GM15510 (cell line): Measurements from ENCODE around the gene IL17REL.

Experiments used
- POLR2A ChIP-seq: IDR thresholded peaks from 3 replicates; pipeline ENCODE4 v1.6.1; 2011; ENCODE audit warnings: borderline replicate concordance; ENCODE audit not compliant: insufficient read length; ENCODE audit errors: extremely low read depth

Gene IL17REL

DNA sequence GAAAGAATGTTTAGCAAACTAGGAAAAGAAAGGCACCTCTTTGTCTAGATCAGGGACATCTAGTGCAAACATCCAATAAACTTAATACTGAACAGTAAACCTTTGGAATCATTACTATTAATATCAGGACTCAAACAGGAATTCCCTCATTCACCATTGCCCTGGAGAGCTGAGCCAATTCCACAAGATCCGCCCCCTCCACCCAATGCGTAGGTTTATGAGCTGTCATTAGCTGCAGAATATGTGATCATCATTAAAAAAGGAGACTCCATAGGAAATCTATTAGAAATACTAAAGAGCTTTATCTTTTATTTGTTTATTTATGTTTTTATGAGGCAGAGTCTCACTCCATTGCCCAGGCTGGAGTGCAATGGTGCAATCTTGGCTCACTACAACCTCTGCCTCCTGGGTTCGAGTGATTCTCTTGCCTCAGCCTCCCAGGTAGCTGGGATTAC is 5.5 kb downstream of the IL17REL start:
- no peak for TF ChIP-seq POLR2A

DNA sequence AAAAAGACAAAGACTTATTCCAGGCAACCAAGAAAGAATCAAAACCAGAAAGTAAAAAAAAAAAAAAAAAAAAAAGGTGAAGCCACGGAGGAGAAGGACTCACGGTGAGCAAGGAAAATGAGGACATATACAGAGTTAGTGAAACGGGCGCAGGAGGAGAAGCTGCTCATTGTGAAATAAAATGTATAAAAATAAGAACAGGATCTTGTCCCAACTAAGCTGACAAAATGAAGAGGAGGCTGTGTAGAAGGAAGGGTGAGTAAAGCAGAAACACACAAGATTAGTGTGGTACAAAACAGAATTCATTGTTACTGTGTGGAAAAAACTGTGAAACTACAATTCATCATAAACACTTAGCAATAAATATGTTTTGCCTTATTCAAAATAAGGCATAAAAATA is 7.6 kb downstream of the IL17REL start:
- TF ChIP-seq POLR2A, result no peak

DNA sequence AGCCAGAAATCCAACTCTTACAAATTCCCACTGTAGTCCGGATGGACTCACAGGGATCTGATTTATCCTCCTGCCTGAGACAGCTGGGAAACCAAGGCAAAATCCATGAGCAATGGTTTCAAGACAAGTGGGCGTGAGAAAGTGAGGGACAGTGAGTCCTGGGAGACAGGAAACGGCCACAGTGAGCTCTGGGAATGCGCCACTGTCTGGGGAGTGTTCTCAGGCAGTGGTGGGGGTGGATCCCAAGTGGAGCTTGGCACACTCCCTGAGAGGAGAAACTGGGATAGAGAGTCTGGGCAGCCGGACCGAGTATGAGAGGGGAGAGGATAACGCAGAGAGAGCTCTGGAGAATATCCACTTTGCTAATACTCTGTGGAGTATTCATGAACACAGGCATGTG is 9.8 kb downstream of the IL17REL start:
- no peak for TF ChIP-seq POLR2A

DNA sequence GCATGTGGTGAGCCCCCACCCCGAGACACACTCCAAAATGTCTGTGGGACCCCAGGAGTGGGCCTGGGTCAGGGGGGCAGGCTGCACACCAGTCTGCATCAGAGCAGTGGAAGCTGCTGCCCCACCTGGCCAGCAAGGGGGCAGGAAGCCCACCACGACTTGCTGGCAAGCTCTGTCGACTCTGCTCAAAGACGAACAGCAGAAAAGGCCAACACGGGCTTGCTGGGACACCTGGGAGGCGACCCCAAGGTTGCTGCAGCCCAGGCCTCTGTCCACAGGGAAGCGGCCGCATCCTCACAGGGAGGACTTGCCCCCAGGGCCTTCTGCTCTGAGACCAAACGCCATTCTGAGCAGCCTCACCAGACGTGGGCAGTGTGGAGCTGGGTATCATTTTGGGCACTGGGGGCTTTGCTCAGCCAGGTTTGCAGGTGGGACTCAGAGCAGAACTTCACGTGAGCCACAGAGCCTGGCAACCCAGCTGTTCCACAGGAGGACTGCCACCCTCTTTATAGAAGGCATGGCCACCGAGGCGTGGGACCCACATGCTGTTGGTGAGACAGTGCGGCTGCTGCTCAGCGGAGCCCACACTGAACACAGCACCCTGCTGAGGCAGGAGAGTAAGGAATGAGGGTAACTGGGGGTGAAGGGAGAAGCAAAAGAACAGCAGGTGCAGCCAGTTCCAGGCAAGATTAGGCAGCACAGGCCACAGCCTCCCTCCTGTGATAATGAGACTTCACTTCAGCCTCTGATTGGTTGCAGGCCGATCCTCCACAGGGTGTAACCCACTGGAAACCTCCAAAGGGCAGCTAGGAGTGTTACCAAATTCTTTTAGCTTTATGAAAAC is 11.0 kb downstream of the IL17REL start:
- TF ChIP-seq POLR2A, result no peak

DNA sequence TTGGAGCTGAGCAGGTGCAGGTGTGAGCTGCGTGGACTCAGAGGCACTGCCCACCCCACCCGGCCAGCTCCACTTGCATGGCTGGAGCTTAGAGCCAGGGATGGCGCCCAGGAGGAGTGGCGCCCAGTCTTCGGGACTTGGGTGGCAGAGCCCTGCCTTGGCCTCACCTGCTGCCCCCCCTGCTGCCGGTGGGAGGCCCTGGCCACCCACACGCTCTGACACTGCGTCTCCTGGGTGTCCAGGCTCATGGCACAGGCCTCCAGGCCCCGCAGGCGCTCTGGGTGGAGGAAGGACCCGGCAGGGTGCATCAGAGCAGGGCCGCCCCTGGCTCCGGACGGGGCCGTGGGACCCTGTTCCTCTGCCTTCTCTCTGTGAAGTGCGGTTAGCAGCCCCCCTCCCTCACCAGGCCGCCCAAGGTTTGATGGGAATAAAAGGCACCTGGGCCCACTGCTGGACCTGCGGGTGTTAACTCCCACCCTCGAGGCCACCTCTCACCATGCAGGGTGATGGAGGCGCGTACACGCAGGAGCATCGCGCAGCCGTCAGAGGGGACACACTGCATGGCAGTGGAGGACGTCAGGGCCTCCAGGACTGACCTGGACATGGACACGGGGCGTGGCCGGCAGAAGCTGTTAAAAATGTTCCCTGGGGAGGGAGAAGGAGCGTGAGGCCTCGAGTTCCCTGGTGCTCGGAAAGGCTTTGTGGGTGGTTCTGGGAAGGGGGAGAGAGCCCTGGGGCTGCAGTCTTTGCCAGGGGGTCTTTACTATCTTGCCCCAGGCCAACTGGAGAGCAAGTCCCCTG is 11.8 kb downstream of the IL17REL start:
- no peak for TF ChIP-seq POLR2A

DNA sequence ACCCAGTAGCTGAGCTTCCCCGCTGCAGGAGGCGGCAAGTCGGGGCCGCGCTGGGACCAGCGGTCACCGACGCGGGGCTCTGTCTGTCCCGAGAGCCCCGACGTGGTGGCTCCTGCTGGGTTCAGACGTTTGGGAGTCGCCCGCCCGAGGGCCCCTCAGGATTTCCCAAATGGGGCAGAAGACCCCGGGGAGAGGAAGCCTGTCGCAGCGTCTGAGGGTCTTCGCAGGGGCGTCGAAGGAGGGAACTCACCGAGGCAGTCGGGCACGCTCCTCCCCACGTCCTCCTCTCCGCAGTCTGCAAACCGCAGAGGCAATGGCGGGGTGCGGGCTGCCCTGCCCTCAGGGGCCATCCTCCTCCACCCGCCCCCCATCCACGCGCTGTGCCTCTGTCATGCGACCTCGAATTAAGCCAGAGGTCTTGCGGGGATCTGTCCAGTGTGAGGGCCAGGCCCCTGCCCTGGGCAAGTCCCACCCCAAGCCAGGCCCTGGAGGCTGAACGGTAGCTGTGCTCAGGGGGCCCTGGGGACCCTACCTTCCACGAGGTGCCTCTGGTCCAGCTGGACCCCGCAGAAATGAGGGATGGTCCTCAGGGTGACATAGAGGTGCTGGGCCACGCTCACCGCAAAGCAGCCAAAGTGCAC is 12.5 kb downstream of the IL17REL start:
- no peak for TF ChIP-seq POLR2A

DNA sequence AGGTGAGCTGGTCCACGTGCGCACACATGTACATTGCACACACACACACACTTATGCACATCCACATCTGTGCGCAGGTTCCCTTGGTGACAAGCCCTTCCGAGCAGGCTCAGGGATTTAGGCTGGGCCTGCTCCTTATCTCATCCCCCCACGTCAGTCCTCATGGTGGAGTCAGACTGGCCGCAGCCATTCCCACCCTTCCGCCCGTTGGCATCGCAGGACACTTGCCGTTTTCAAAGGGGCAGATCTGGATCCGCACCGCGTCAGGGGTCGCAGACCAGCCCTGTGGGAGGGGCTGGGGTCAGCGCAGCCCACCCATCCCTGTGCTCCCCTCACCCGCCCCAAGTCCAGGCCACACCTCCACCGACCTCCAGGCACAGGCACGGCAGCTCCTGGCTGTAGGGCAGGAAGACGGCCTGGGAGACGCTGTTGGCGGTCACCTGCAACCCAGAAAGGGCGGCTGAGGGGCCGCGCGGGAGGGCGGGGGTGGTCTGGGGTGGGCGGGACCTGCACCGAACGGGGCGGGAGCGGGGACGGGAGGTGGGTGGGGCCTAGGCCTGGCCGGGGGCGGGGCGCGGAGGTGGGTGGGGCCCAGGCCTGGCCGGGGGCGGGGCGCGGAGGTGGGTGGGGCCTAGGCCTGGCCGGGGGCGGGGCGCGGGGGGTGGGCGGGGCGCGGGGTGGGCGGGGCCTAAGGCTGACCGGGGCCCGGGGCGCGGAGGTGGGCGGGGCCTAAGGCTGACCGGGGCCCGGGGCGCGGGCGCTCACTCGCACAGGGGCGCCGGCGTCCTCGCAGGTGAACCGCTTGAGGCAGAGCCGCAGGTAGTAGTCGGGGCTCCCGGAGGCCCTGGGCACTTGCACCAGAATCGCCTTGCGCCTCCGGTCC is 13.3 kb downstream of the IL17REL start:
- TF ChIP-seq POLR2A, result no peak

DNA sequence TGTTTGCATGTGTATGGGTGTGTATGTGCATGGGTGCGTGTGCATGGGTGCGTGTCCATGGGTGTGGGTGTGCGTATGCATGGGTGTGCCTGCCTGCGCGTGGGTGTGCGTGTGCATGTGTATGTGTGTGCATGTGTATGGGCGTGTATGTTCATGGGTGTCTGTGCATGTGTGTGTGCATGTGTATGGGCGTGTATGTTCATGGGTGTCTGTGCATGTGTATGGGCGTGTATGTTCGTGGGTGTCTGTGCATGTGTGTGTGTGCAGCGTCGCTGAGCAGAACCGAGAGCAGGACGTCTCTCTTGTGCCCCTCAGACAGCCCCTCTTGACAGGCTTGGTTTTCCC is 13.9 kb downstream of the IL17REL start:
- no peak for TF ChIP-seq POLR2A

DNA sequence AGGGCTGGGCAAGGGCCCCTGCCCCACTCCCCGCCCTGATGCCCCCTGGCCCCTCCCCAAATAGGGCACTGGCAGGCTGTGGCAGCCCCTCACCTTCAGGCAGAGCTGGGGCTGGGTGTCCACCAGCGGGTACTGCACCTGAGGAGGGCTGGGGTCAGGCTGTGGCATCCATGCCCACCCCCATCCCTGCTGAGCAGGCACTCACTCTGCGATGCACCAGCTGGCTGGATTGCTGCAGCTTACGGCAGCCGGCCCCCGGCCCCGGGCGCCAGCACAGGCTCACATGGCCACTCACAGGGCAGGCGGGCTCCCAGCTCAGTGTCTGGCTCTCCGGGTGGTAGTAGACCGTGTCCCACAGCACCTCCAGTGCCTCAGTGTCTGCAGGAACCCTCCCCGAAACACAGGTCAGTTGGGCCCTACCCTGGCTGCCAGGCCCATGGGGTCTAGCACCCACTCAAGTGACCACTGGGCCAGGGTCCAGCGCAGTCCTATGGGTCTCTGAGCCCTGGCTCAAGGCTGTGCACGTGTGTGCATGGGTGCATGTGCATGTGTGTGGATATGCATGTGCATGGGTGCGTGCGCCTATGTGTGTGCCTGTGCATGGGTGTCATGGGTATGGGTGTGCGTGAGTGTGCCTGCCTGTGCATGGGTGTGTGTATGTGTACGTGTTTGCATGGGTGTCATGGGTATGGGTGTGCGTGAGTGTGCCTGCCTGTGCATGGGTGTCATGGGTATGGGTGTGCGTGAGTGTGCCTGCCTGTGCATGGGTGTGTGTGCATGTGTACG is 14.4 kb downstream of the IL17REL start:
- TF ChIP-seq POLR2A, result no peak

DNA sequence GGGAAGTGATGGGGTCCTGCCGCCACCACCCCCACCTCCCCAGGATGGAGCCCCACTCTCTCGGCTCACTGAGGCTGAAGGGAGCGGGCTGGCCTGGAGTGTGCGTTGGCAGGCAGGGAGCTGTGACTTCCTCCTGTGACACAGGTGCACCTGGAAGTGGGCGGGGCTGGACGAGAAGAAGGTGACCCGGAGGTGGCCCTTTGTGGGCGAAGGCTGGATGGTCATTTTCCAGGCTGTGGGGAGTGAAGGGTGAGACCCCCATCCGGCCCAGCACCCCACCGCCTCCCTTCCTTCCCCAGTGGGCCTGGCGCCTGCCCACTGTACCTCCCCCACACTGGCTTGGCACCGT is 15.3 kb downstream of the IL17REL start:
- no peak for TF ChIP-seq POLR2A

DNA sequence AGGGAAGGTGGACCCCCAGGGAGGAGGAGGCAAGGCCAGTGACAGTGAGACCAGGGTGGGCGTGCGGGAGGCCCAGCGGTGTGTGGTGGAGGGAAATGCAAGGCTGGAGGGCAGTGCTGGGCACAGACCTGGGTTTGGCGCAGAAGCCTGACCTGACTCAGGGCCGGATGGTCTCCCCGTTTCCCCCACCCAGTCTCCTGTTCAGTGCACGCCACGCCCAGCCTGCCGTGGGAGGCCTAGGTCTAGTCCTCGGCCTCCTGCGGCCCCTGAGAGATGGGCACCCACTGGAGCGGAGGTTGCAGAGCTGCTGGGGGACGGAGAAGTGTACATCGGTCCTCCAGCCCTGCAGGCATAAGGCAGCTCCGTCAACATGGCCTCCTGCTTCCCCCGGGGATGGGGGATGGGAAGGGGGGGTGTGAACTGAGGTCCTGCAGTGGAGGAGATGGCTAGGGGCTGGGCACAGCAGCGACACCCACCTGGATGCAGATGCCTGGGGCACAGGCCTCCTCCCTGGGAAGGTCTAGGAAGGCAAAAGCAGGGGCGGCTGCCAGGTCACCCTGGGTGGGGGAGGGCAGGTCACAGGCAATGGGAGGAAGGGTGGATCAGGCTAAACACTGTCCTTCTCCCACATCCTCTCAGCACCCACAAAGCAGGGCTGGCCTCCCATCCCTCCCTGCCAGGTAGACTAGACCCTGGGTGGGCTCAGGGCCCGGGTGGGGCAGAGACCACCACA is 15.9 kb downstream of the IL17REL start:
- no peak for TF ChIP-seq POLR2A

DNA sequence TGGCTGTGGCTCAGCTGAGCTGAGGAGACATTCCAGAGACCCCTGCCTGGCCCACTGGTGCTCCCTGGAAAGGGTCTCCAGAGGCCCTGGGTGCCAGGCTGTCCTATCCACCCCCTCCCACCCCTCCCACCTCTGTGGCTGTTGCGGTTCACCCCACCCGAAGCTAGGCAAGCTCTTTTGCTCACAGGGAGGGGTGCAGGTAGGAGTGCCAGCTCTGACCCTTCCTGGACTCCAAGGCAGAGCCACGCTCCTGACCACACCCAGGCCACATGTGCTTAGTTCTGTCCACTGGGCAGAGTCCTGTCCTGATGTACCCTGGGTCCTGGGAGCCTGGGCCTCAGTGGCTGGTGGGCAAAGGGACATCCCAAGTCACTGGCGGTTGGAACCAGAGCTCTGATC is 16.4 kb downstream of the IL17REL start:
- no peak for TF ChIP-seq POLR2A
